Measurements from ENCODE around the gene PYCARD.
"Not testable (repeated sequence)": the region's sequence is repeated elsewhere in the genome, so short reads cannot be mapped to it uniquely, and the experiment has no call there.

The PYCARD gene

DNA sequence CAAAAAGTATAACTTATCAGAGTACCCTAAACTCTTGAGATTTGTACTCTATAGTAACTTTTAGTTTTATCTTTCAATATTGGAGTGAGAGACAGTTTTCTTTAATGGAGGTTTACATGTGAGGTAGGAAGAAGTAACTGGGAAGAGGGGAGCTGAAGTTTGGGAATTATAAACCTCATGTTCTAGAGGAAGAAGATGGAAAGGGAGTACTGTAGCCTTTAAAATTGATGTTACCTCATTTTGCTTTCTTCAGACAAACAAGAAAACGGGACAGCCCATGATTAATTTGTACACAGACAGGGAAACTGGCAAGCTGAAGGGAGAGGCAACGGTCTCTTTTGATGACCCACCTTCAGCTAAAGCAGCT, 13.2 kb downstream of the PYCARD start:
- DNase-seq = no peak

DNA sequence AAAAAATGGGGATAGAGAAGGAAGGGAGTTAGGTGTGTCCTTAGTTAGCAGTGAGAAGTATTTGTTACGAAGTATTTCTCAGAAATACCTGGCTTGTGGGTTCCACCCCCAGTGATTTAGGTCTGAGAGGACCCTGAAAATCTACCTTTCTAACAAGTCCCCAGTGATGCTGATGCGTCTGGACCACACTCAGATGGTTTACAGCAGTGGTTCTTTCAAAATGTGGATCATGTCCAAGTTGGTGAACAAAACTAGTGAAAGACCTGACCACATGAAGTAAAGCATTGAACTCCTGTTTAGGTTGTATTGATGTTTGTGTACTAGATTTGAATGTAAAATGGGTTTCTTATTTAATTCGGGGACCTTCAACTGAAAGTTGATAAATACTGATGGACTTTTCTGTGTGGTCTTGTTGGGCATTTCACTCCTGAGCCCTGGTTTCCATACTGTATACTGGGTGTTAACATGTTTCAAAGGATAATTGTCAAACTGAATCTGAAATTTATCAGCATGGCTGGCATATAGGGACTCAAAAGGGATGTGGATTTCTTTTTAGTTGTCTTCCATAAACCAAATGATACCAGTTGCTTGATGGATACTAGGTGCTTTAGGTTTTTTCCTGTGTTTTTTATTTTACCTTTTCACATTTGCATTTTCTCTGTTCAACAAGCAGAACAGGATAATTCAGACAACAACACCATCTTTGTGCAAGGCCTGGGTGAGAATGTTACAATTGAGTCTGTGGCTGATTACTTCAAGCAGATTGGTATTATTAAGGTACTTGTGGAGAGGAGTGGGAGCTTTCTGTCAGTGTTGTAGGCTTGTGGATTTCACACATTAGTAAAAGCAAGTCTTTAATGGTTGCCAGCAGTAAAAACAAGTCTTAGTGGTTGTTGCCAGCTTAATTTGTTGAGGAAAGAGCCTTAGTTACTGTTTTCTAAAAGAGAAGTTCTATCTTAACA, 13.8 kb downstream of the PYCARD start:
- no peak for DNase-seq

- no peak for DNase-seq
Observed at GRCh38 chr16:31187808-31188189, 14.8 kb downstream of the PYCARD start.

- no peak for DNase-seq
Observed at GRCh38 chr16:31186930-31187807, 15.4 kb downstream of the PYCARD start.

- DNase-seq = no peak
Observed at GRCh38 chr16:31186176-31186575, 16.4 kb downstream of the PYCARD start.

- DNase-seq = no peak
Observed at GRCh38 chr16:31185339-31185738, 17.2 kb downstream of the PYCARD start.

DNA sequence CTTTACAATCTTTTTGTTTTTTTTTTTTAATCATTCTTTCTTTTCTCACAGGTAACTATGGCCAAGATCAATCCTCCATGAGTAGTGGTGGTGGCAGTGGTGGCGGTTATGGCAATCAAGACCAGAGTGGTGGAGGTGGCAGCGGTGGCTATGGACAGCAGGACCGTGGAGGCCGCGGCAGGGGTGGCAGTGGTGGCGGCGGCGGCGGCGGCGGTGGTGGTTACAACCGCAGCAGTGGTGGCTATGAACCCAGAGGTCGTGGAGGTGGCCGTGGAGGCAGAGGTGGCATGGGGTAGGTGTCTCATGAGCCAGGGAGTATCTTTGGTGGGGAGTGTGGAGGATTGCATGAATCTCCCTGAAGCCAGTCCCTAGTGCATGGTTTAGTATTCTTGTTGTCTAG, 17.7 kb downstream of the PYCARD start:
- no peak for DNase-seq

DNA sequence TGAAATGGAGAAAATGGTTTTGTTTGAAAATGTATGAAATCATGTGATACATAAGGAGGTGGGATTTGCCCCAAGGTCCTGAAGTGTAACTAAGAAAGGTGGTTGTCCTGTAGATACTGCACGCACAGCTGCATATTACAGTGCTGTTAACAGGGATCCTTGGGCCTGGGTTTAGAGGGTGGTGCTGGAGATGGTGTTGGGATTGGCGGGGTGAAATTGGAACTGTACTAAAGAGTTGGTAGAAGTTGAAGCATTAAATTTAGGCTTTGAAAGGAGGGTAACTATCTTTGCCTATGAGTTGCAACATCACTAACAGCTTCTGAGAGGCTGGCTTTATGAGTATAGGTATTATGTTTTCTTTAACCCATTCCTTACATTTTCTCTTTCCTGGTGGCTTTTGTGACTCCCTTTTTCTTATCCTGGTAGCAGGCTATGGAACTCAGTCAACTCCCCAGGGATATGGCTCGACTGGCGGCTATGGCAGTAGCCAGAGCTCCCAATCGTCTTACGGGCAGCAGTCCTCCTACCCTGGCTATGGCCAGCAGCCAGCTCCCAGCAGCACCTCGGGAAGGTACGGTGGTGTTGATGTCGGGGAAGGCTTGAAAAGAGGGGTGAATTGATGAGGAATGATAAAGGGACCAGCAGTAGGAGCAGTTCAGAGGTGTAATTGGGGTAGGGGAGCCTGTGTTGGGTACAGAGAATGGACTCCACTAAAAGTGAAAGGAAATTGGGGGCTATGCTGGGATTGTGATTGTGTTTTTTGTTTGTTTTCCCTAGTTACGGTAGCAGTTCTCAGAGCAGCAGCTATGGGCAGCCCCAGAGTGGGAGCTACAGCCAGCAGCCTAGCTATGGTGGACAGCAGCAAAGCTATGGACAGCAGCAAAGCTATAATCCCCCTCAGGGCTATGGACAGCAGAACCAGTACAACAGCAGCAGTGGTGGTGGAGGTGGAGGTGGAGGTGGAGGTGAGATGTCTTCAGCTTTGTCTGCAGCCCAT, 18.8 kb downstream of the PYCARD start:
- no peak for DNase-seq

- no peak for DNase-seq
Observed at GRCh38 chr16:31182391-31182790, 20.2 kb downstream of the PYCARD start.

GRCh38 chr16:31181102-31181830, 21.3 kb downstream of the PYCARD start:
- DNase-seq = no peak

DNA sequence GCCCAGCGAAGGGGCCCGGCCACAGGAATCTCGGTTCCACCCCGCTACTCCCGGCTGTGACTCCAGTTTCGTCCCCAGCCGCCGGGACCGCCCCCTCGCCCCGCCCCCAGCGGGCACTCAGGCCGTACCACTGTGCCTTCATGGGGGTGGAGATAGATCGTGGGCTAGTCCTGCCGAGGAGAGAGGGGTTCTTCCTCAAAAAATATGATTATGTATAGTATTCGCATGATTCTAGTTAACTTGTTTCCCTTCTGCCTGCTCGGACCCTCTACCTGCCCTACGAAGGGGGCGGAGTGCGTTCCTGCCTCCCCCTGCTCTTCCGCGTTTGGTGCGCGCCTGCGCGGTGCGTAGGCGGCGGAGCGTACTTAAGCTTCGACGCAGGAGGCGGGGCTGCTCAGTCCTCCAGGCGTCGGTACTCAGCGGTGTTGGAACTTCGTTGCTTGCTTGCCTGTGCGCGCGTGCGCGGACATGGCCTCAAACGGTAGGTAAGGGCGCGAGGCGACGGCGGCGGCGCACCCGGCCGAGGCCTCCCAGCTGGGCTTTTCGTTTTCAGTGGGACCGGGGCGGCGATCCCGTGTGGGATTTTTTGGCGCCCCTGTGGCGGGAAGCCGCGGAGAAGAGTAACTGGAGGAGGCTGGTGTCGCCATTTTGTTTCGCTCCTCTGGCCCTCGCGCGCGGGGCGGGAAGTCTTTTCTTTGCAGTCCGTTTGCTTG, 22.7 kb downstream of the PYCARD start, which contains the start of gene FUS:
TSS of gene FUS (plus strand) at position 393 of the 713 bp plus-strand sequence. CDS start at position 469, 76 bp downstream.
- DNase-seq = peak; percentile 92

DNA sequence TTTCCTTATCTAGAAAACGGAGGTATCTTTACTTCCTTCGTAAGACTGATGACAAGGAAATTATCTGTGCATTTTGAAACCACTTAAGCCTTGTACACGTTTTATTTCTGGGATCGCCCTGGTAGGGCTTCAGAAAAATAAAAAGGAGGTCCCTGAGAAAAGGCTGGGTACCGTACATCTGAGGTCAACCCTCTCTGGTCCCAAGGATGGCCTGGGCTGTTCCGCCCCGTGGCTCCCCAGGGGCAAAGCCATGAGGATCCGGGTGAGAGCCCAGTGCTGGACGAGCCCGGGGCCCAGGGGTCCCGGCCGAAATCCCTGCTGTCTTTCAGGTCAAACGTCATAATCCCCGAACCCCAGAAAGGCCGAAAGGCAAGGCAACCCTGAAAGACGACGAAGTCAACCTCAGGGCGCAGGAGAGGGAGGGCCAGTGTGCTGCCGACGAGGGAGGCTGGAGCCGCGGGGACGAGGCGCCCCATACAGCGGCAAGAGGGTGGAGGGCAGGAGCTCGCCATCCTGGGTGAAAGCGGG, 23.3 kb downstream of the PYCARD start:
- no peak for DNase-seq

DNA sequence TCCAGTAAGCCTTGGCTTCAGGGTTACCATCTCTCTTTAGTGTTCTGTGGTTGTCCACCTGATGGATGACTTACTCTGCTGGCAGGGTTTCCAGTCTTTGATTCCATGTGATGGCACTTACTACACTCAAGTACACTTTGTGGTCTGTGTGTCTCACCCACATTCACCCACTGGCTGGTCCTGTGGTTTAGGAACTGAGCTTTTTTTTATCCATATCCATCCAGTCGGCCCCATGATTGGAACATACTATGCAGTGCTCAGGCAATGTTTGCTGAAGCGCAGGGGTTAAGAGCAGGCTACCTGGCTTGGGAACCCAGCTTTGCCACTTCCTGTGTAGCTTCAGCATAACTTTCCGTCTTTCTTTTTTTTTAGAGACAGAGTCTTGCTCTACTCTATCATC, 25.4 kb downstream of the PYCARD start:
- DNase-seq = peak; percentile 29

DNA sequence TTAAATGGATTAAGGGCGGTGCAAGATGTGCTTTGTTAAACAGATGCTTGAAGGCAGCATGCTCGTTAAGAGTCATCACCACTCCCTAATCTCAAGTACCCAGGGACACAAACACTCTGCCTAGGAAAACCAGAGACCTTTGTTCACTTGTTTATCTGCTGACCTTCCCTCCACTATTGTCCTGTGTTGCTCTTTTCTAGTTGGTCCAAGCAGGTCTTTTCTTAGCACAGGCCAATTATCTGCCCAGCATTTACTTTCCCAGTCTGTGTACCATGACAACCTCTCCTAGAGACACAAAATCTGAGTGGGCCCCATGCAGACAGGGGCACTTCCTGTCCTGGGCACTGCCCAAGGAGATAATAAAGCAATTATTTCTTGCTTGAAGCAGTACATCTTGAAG, 32.5 kb downstream of the PYCARD start:
- not testable (repeated sequence) for DNase-seq

GRCh38 chr16:31168848-31169247, 33.7 kb downstream of the PYCARD start:
- no peak for DNase-seq

- no peak for DNase-seq
Observed at GRCh38 chr16:31167315-31167714, 35.2 kb downstream of the PYCARD start.

DNA sequence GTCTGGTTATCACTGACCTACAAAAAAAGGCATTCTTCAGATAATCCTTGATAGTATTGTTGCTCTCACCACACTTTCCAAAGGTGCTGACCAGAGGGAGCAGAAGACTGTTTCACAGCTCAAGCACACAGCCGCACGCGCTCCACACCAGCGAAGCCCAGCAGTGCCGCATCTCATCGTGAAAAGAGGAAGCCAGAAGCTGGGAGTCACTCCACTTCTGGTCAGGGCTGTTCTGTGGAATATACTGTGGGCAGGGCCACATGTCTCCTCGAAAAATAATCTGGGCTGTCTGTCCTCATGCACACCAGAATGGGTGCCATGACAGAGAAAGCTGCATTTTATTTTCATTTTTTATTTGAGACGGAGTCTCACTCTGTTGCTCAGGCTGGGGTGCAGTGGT, 45.4 kb downstream of the PYCARD start:
- DNase-seq = no peak
